GM18951 (cell line): ENCODE data around the gene HOXA5.

ENCODE experiments used
- POLR2A ChIP-seq: IDR thresholded peaks from 4 replicates; pipeline ENCODE4 v1.6.1; 2011; ENCODE audit warnings: mild to moderate bottlenecking; ENCODE audit not compliant: insufficient read length, insufficient read depth; ENCODE audit errors: extremely low read depth
- in situ Hi-C: fragments of 300-500 bp; cut with MboI; formaldehyde crosslinking; loops from one replicate; pipeline ENCODE4 v1.12.0; 2022; ENCODE audit warnings: low sequenced_read_pairs, mixed read lengths, inconsistent platforms; ENCODE audit not compliant: unreplicated experiment

HOXA5 gene

DNA sequence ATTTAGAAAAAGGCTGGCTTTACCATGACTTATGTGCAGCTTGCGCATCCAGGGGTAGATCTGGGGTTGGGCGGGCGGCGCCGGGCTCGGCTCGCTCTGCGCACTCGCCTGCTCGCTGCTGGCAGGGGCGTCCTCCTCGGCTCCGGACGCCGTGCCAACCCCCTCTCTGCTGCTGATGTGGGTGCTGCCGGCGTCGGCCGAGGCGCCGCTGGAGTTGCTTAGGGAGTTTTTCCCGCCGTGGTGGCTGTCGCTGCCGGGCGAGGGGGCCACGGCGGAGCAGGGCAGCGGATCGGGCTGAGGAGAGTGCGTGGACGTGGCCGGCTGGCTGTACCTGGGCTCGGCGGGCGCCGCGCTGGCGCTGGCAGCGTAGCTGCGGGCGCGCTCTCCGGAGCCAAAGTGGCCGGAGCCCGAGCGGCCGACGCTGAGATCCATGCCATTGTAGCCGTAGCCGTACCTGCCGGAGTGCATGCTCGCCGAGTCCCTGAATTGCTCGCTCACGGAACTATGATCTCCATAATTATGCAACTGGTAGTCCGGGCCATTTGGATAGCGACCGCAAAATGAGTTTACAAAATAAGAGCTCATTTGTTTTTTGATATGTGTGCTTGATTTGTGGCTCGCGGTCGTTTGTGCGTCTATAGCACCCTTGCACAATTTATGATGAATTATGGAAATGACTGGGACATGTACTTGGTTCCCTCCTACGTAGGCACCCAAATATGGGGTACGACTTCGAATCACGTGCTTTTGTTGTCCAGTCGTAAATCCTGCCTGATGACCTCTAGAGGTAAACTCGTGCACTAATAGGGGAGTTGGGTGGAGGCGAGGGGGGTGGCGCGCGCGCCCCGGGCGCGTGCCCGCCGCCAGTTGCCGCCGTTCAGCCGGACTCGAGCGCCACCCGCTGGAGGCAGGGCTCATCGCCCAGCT, at the start of gene HOXA5:
Gene HOXA5, minus strand, starts transcription at position 659 of the 927 bp plus-strand sequence. Its CDS starts 74 bp downstream, at position 585.
- in situ Hi-C loops, result no loop called here
- TF ChIP-seq POLR2A, result no peak

DNA sequence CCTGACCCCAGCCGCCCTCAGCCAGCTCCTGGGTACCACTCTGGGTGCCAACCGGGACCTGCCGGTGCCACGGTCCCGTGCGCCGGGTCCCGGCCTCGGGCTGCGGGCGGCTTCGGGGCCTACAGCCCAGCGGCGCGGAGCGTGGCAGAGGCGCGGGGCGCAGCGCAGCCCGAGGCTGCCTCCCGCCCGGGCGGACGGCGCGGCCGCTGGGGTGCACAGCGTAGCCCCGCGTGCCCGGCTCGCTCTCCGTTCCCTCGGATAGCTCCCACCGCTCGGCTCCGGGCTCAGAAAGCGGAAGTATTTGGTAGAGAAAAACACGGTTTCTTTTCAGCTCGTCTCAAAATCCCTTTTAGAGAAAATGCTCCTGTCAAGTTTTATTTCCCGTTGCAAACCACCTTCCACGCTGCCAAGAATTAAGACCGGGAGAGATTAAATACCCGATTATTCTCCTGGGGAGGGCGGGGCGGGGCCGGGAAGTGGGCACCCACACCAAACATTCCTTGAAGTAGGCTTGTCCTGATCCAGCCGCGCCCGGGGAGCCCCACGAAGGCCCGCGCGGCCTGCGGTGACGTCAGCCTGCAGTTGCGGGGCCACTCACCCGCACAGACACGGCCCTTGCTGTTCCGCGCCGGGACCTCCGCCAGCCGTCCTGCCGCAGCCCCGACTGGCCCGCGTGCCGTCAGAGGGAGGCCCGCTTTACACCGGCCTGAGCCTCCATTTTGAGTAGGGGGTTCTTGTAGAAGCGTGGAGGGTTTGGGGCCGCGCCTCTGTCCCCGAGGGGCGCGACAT, 49.3 kb upstream of the HOXA5 start:
- in situ Hi-C loops, result loop anchor here (10.0 kb wide), 1 partner anchor 52 kb away; the partner anchor contains the start of gene EVX1
- TF ChIP-seq POLR2A, result no peak

DNA sequence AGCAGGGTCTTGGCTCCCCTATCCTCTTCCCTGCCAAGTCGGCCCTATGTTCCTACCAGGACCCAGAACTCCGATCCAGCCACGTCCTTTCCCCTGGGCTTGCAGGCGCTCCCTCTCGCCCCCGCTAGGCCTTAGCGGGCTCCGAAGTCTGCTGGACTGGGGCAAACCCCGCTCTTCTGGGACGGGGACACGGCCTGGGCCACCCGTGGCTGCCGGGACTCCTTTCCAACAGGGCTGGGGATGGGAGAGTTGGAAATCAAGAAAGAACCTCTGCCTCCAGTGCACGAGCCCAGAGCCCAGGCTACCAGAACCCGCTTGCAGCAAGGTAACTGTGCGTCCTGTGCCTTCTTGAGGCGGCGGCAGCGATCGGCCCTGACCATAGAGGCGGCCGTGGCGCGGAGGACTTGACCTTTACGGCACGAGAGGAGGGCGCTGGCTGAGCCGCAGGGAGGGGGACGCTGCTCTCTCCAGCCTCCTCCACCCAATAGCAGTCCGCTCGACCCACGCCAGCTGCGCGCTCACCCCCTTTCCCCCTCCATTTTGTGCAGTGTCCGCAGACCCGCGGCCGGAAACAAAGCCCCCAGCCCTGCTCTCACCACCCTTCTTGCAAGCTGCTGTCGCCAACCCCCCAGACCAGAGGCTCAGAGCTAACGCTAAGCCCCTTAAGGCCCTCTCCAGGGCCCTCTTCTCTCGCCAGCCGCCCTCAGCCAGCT, 48.5 kb upstream of the HOXA5 start:
- TF ChIP-seq POLR2A, result no peak
- in situ Hi-C loops, result loop anchor here (10.0 kb wide), 1 partner anchor 53 kb away; the partner anchor contains the start of gene EVX1

- in situ Hi-C loops, result loop anchor here (10.0 kb wide), 1 partner anchor 54 kb away; the partner anchor contains the start of gene EVX1
- no peak for TF ChIP-seq POLR2A
Measured at GRCh38 chr7:27191161-27191731, 47.8 kb upstream of the HOXA5 start.

- in situ Hi-C loops, result loop anchor here (10.0 kb wide), 1 partner anchor 55 kb away; the partner anchor contains the start of gene EVX1
Measured at GRCh38 chr7:27189997-27190748, 46.7 kb upstream of the HOXA5 start.

GRCh38 chr7:27189295-27189996, 46.0 kb upstream of the HOXA5 start:
- no peak for TF ChIP-seq POLR2A
- in situ Hi-C loops, result no loop called here

More at GRCh38 chr7:27189997-27190748, 46.7 kb upstream of the HOXA5 start:
- no peak for TF ChIP-seq POLR2A

GRCh38 chr7:27188386-27189294, 45.2 kb upstream of the HOXA5 start:
- in situ Hi-C loops, result no loop called here
- TF ChIP-seq POLR2A, result no peak

GRCh38 chr7:27187475-27188385, 44.2 kb upstream of the HOXA5 start:
- TF ChIP-seq POLR2A, result no peak
- in situ Hi-C loops, result no loop called here

- in situ Hi-C loops, result no loop called here
- TF ChIP-seq POLR2A, result no peak
Measured at GRCh38 chr7:27186668-27187474, 43.4 kb upstream of the HOXA5 start.
